Mesenchymal stem cell (in vitro differentiated cells and primary cell): Measurements from ENCODE around the gene NRG3.

ENCODE experiments used
- DNase-seq: peaks from one replicate; pipeline ENCODE4 v3.0.0-alpha.2; 2013
- H2AFZ ChIP-seq: one replicate; pipeline ENCODE4 v1.6.1; 2013; ENCODE audit warnings: low read depth, mild to moderate bottlenecking, control low read depth, inconsistent platforms, low read length, moderate library complexity
- H2AK5ac ChIP-seq: 2 replicates; pipeline ENCODE4 v1.6.1; 2013; ENCODE audit warnings: low read length, moderate library complexity, mild to moderate bottlenecking, inconsistent platforms; ENCODE audit not compliant: severe bottlenecking
- H2BK120ac ChIP-seq: one replicate; pipeline ENCODE4 v1.6.1; 2013; ENCODE audit warnings: low read depth, mild to moderate bottlenecking, inconsistent platforms, low read length, moderate library complexity
- H2BK12ac ChIP-seq, 2 experiments: one replicate each; pipeline ENCODE4 v1.6.1; 2013; ENCODE audit warnings: inconsistent platforms in 2 of 2, low read length in 2 of 2, mild to moderate bottlenecking in 2 of 2, moderate library complexity in 2 of 2, control low read depth in 1 of 2
- H2BK15ac ChIP-seq: one replicate; pipeline ENCODE4 v1.6.1; 2013; ENCODE audit warnings: mild to moderate bottlenecking, low read depth, inconsistent platforms; ENCODE audit not compliant: poor library complexity, severe bottlenecking
- H2BK5ac ChIP-seq: 2 replicates; pipeline ENCODE4 v1.6.1; 2013; ENCODE audit warnings: low read depth, mild to moderate bottlenecking, low read length, control low read depth, inconsistent platforms; ENCODE audit not compliant: poor library complexity, severe bottlenecking
- H3K14ac ChIP-seq, 2 experiments: one replicate each; pipeline ENCODE4 v1.6.1; 2013; ENCODE audit warnings: inconsistent platforms in 2 of 2, low read length in 2 of 2, control low read depth in 1 of 2, mild to moderate bottlenecking in 1 of 2, moderate library complexity in 1 of 2
- H3K18ac ChIP-seq, 2 experiments: one replicate each; pipeline ENCODE4 v1.6.1; 2013; ENCODE audit warnings: inconsistent platforms in 2 of 2, low read length in 2 of 2, control low read depth in 1 of 2, low read depth in 1 of 2, mild to moderate bottlenecking in 1 of 2
- H3K23ac ChIP-seq, 2 experiments: one replicate each; pipeline ENCODE4 v1.6.1; 2013; ENCODE audit warnings: inconsistent platforms in 2 of 2, low read length in 2 of 2, mild to moderate bottlenecking in 2 of 2, moderate library complexity in 2 of 2, control low read depth in 1 of 2
- H3K27ac ChIP-seq: 2 replicates; pipeline ENCODE4 v1.5.1; 2013; ENCODE audit warnings: mild to moderate bottlenecking, moderate library complexity, low read length, control low read depth, inconsistent platforms; ENCODE audit not compliant: poor library complexity, severe bottlenecking
- H3K27me3 ChIP-seq, 2 experiments: 2 replicates each; pipeline versions ENCODE4 v1.6.1 to v1.7.0; 2013; ENCODE audit warnings: low read length in 2 of 2, mild to moderate bottlenecking in 2 of 2, moderate library complexity in 2 of 2, control low read depth in 1 of 2, inconsistent platforms in 1 of 2; ENCODE audit not compliant: control insufficient read depth in 1 of 2, insufficient read depth in 1 of 2
- H3K36me3 ChIP-seq, 2 experiments: 2 replicates each; pipeline versions ENCODE4 v1.6.1 to v1.7.0; 2013; ENCODE audit warnings: low read length in 2 of 2, control low read depth in 1 of 2, inconsistent platforms in 1 of 2, low read depth in 1 of 2, mild to moderate bottlenecking in 1 of 2; ENCODE audit not compliant: insufficient read depth in 2 of 2, control insufficient read depth in 1 of 2
- H3K4ac ChIP-seq, 2 experiments: one replicate each; pipeline ENCODE4 v1.6.1; 2013; ENCODE audit warnings: inconsistent platforms in 2 of 2, low read length in 2 of 2, mild to moderate bottlenecking in 2 of 2, moderate library complexity in 2 of 2, control low read depth in 1 of 2, low read depth in 1 of 2
- H3K4me1 ChIP-seq: 2 replicates; pipeline ENCODE4 v1.6.1; 2013; ENCODE audit warnings: low read depth, low read length, control low read depth; ENCODE audit not compliant: control insufficient read depth, insufficient read depth
- H3K4me2 ChIP-seq: 2 replicates; pipeline ENCODE4 v1.6.1; 2013; ENCODE audit warnings: low read length, mild to moderate bottlenecking, inconsistent platforms; ENCODE audit not compliant: poor library complexity, severe bottlenecking
- H3K4me3 ChIP-seq, 2 experiments: 2 replicates each; pipeline versions ENCODE4 v1.5.1 to v1.7.0; 2013; ENCODE audit warnings: low read length in 2 of 2, mild to moderate bottlenecking in 2 of 2, control low read depth in 1 of 2, low read depth in 1 of 2; ENCODE audit not compliant: insufficient read depth in 1 of 2
- H3K79me1 ChIP-seq: replicated peaks from 2 replicates; pipeline ENCODE4 v1.6.1; 2013; ENCODE audit warnings: mild to moderate bottlenecking, control low read depth, low read length, inconsistent platforms; ENCODE audit not compliant: poor library complexity, severe bottlenecking
- H3K9ac ChIP-seq: 2 replicates; pipeline ENCODE4 v1.7.0; 2013; ENCODE audit warnings: mild to moderate bottlenecking, low read length, moderate library complexity
- H3K9me3 ChIP-seq: 2 replicates; pipeline ENCODE4 v1.7.0; 2013; ENCODE audit warnings: mild to moderate bottlenecking, low read length; ENCODE audit not compliant: control insufficient read depth
- H4K8ac ChIP-seq: one replicate; pipeline ENCODE4 v1.6.1; 2013; ENCODE audit warnings: inconsistent platforms, mild to moderate bottlenecking, low read length, moderate library complexity
- H4K91ac ChIP-seq: one replicate; pipeline ENCODE4 v1.6.1; 2013; ENCODE audit warnings: mild to moderate bottlenecking, low read length, inconsistent platforms
- WGBS: methylation state at CpG from one replicate; pipeline ENCODE4 v1.1.7; 2013; ENCODE audit warnings: mixed read lengths; 5-methylcytosine and 5-hydroxymethylcytosine counted together

The NRG3 gene

GRCh38 chr10:82942286-82943099, 1067.5 kb downstream of the NRG3 start:
- Histone ChIP-seq H3K4ac (no peak overlapping the region), H4K8ac (no peak overlapping the region), H2BK12ac (no peak overlapping the region), H2BK5ac (no peak overlapping the region), H3K36me3 (no peaks in the 10 kb centered on the region), H3K9ac (peak overlapping the region; percentile 53), H3K23ac (no peak overlapping the region), H3K79me1 (no peaks in the 10 kb centered on the region), H3K4me2 (no peak overlapping the region), H3K27me3 (no peaks in the 10 kb centered on the region), H3K4me1 (peaks cover 2% of the 10 kb centered on the region), H2BK15ac (no peak overlapping the region), H2AK5ac (no peak overlapping the region), H2BK120ac (no peak overlapping the region), H3K14ac (no peak overlapping the region), H2AFZ (no peak overlapping the region), H3K27ac (peak overlapping the region; percentile 56), H3K18ac (no peak overlapping the region), H3K4me3 (peak overlapping the region in 1 of 2 experiments; percentile 13), H3K9me3 (peaks cover 2% of the 10 kb centered on the region), H4K91ac (no peak overlapping the region)
- DNase-seq = peak; percentile 69
- whole genome bisulfite sequencing = 72% methylated on average over 3 of the region's 3 CpGs

- Histone ChIP-seq H3K23ac (no peak overlapping the region), H3K18ac (peak overlapping the region; percentile 5 to 52), H2AFZ (no peak overlapping the region), H2BK120ac (no peak overlapping the region), H3K4ac (no peak overlapping the region), H3K27me3 (no peaks in the 10 kb centered on the region), H3K14ac (no peak overlapping the region), H3K9ac (peak overlapping the region; percentile 53), H3K79me1 (no peaks in the 10 kb centered on the region), H2AK5ac (no peak overlapping the region), H3K4me1 (peaks cover 2% of the 10 kb centered on the region), H2BK15ac (no peak overlapping the region), H3K9me3 (peaks cover 2% of the 10 kb centered on the region), H2BK12ac (no peak overlapping the region), H3K27ac (peak overlapping the region; percentile 56), H2BK5ac (no peak overlapping the region), H4K8ac (peak overlapping the region; percentile 43), H4K91ac (no peak overlapping the region), H3K4me2 (peak overlapping the region; percentile 25), H3K36me3 (no peaks in the 10 kb centered on the region), H3K4me3 (peak overlapping the region in 1 of 2 experiments; percentile 23)
- WGBS = 90% methylated on average over 3 of the region's 3 CpGs
- no peak for DNase-seq
Observed at GRCh38 chr10:82943142-82943541, 1068.1 kb downstream of the NRG3 start.

- Histone ChIP-seq H2BK5ac (no peak overlapping the region), H3K9me3 (peaks cover 9% of the 10 kb centered on the region), H4K8ac (no peak overlapping the region), H2AFZ (no peak overlapping the region), H3K27me3 (no peaks in the 10 kb centered on the region), H2BK12ac (no peak overlapping the region), H3K18ac (no peak overlapping the region), H3K4me3 (no peak overlapping the region), H3K27ac (no peak overlapping the region), H3K79me1 (no peaks in the 10 kb centered on the region), H2AK5ac (no peak overlapping the region), H3K4me2 (no peak overlapping the region), H3K4me1 (no peaks in the 10 kb centered on the region), H3K14ac (no peak overlapping the region), H2BK120ac (no peak overlapping the region), H2BK15ac (no peak overlapping the region), H3K36me3 (no peaks in the 10 kb centered on the region), H3K23ac (no peak overlapping the region), H4K91ac (no peak overlapping the region), H3K4ac (no peak overlapping the region), H3K9ac (no peak overlapping the region)
- WGBS = 89% methylated on average over 1 of the region's 2 CpGs
- no peak for DNase-seq
Observed at GRCh38 chr10:82949816-82950575, 1075.0 kb downstream of the NRG3 start.

- no peak overlapping the region for H3K23ac ChIP-seq
- no peaks in the 10 kb centered on the region for H3K27me3 ChIP-seq
- H2AFZ ChIP-seq = no peak overlapping the region
- H3K9ac ChIP-seq = no peak overlapping the region
- H4K91ac ChIP-seq = no peak overlapping the region
- no peaks in the 10 kb centered on the region for H3K4me1 ChIP-seq
- H3K4ac ChIP-seq = no peak overlapping the region
- no peak overlapping the region for H3K4me2 ChIP-seq
- no peak overlapping the region for H2AK5ac ChIP-seq
- peaks cover 5% of the 10 kb centered on the region for H3K9me3 ChIP-seq
- no peak overlapping the region for H2BK120ac ChIP-seq
- no peak overlapping the region for H2BK15ac ChIP-seq
- H3K14ac ChIP-seq = no peak overlapping the region
- H2BK5ac ChIP-seq = no peak overlapping the region
- H3K27ac ChIP-seq = no peak overlapping the region
- no peak overlapping the region for H3K18ac ChIP-seq
- H3K79me1 ChIP-seq = no peaks in the 10 kb centered on the region
- 100% methylated on average over 4 of the region's 5 CpGs for WGBS
- no peak overlapping the region for H3K4me3 ChIP-seq
- H3K36me3 ChIP-seq = no peaks in the 10 kb centered on the region
- no peak overlapping the region for H4K8ac ChIP-seq
- no peak overlapping the region for H2BK12ac ChIP-seq
- no peak for DNase-seq
Observed at GRCh38 chr10:82953331-82953730, 1078.3 kb downstream of the NRG3 start.
